C4-2B (cell line): Measurements from ENCODE around the gene CENPVL2.
"Not testable (repeated sequence)": the region's sequence is repeated elsewhere in the genome, so short reads cannot be mapped to it uniquely, and the experiment has no call there.

Experiments used
- ZFX ChIP-seq: fragments of 450-650 bp; IDR thresholded peaks from 2 replicates; pipeline ENCODE4 v1.6.1; 2017
- TF ChIP-seq, protein P1 (sequence below): fragments of 450-650 bp; conservative IDR thresholded peaks from 2 replicates; pipeline ENCODE4 v1.5.1; 2017; ENCODE audit warnings: mild to moderate bottlenecking

DNA sequence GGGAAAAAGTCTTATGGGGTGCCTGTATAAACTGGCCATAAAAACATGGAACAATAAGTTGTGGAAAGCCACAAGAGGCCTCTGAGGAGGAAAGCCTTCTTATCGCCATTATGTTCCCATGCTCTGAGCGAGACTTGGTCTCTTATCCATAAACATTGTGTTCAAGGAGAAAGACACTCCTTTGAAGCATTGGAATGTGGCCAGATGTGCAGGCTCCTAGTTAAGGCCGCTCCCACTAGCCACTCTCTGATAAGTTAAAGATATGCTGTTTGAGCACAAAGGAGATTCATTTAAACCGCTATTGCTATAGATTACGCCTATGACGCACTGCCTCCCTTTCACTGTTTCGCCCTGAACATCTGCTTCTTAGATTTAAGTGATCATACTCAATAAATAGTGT lies 46.1 kb downstream of the CENPVL2 start:
- TF ChIP-seq, protein P1, sequence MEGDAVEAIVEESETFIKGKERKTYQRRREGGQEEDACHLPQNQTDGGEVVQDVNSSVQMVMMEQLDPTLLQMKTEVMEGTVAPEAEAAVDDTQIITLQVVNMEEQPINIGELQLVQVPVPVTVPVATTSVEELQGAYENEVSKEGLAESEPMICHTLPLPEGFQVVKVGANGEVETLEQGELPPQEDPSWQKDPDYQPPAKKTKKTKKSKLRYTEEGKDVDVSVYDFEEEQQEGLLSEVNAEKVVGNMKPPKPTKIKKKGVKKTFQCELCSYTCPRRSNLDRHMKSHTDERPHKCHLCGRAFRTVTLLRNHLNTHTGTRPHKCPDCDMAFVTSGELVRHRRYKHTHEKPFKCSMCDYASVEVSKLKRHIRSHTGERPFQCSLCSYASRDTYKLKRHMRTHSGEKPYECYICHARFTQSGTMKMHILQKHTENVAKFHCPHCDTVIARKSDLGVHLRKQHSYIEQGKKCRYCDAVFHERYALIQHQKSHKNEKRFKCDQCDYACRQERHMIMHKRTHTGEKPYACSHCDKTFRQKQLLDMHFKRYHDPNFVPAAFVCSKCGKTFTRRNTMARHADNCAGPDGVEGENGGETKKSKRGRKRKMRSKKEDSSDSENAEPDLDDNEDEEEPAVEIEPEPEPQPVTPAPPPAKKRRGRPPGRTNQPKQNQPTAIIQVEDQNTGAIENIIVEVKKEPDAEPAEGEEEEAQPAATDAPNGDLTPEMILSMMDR: not testable (repeated sequence)
- not testable (repeated sequence) for TF ChIP-seq ZFX
